Astrocyte of the spinal cord (primary cell): ENCODE measurements around the gene PTGR1.

Source experiments
- DNase-seq: peaks from one replicate; pipeline ENCODE4 v3.0.0; 2011; ENCODE audit warnings: low read depth, low spot score
- H3K4me3 ChIP-seq: 2 replicates; pipeline ENCODE4 v1.5.1; 2011; ENCODE audit warnings: low read depth, mild to moderate bottlenecking, low read length, moderate library complexity
- CTCF ChIP-seq: IDR thresholded peaks from 2 replicates; pipeline ENCODE4 v1.5.1; 2012; ENCODE audit warnings: low read depth, mild to moderate bottlenecking, low read length, inconsistent platforms
- in situ Hi-C: cut with HindIII; loops from 2 replicates; pipeline ENCODE4 v1.10.0; 2017; ENCODE audit warnings: low sequenced_read_pairs

The PTGR1 gene

GRCh38 chr9:111615928-111616327 is 16.5 kb upstream of the PTGR1 start:
- H3K4me3 ChIP-seq, result no peak overlapping the region
- in situ Hi-C loops, result no loop called here
- no peak for TF ChIP-seq CTCF
- no peak for DNase-seq

GRCh38 chr9:111613436-111614040 is 14.1 kb upstream of the PTGR1 start:
- H3K4me3 ChIP-seq, result no peak overlapping the region
- no peak for TF ChIP-seq CTCF
- in situ Hi-C loops, result no loop called here
- DNase-seq, result no peak

GRCh38 chr9:111610845-111611244 is 11.4 kb upstream of the PTGR1 start:
- no peak for TF ChIP-seq CTCF
- DNase-seq, result no peak
- no peak overlapping the region for H3K4me3 ChIP-seq
- in situ Hi-C loops, result no loop called here

- no peak for DNase-seq
- no peak overlapping the region for H3K4me3 ChIP-seq
- in situ Hi-C loops, result no loop called here
- TF ChIP-seq CTCF, result no peak
These were observed 10.7 kb upstream of the PTGR1 start for GRCh38 chr9:111610149-111610548.

GRCh38 chr9:111605041-111605559 is 5.7 kb upstream of the PTGR1 start:
- no peak for TF ChIP-seq CTCF
- no peak for DNase-seq
- in situ Hi-C loops, result no loop called here
- no peak overlapping the region for H3K4me3 ChIP-seq

- in situ Hi-C loops, result no loop called here
- DNase-seq, result no peak
- no peak overlapping the region for H3K4me3 ChIP-seq
- no peak for TF ChIP-seq CTCF
These were observed 4.7 kb upstream of the PTGR1 start for GRCh38 chr9:111604054-111604615.

GRCh38 chr9:111603041-111603440 is 3.6 kb upstream of the PTGR1 start:
- no peak for TF ChIP-seq CTCF
- H3K4me3 ChIP-seq, result no peak overlapping the region
- in situ Hi-C loops, result no loop called here
- no peak for DNase-seq
